Measurements from ENCODE around the gene SFXN5.
"Not testable (repeated sequence)": the region's sequence is repeated elsewhere in the genome, so short reads cannot be mapped to it uniquely, and the experiment has no call there.

Gene SFXN5

DNA sequence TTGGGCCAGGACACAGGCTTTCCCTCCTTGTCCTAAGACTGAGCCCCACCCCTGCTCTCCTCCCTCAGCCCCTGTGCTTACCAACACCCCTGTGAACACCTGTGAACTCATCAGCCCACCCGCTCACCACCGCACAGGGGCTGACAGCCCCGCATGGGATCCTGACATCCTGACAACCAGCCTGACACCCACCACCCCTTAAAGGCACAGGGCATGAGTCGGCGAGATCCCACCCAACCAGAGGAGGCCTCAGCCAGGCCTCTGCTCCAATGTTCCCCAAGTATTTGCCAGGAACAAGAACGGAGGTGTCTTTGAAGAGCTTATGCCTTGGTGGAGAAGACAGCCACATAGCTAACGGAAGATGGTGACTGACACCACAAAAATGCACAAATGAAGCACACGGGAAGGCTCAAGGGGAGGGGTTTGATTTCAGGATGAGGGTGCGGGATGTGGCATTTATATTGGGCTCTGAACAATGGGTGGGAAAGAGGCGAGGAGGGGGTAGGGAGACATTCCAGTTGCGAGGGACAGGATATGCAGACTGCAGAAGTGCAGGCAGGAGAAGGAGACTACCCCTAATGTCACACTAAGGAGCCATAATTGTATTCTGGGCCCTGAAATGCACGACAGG is 30.2 kb upstream of the SFXN5 start:
- DNase-seq = no peak

- DNase-seq = no peak
Observed at GRCh38 chr2:73100956-73101355, 29.4 kb upstream of the SFXN5 start.

- no peak for DNase-seq
Observed at GRCh38 chr2:73099486-73099885, 28.0 kb upstream of the SFXN5 start.

DNA sequence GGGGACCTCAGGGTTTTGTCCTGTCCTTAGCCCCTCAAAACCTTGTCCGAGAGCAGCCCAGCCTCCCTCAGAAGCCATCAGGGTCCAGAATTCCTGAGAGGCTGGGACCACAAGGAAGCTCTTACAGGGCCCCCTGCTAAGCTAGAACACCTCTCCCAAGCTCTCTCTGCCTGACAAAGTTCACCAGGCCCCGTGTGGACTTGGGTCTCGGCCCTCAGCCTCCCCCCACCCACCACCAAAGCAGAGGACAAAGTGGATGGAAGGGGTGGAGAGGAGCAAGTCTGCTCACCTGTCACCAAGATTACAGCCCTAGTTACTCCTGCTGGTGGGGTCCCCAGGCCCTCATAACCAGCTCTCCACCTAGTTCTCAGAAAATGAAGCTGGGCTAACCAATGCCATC is 24.4 kb upstream of the SFXN5 start:
- DNase-seq = no peak

GRCh38 chr2:73093601-73094218 is 22.2 kb upstream of the SFXN5 start:
- DNase-seq = not testable (repeated sequence)

DNA sequence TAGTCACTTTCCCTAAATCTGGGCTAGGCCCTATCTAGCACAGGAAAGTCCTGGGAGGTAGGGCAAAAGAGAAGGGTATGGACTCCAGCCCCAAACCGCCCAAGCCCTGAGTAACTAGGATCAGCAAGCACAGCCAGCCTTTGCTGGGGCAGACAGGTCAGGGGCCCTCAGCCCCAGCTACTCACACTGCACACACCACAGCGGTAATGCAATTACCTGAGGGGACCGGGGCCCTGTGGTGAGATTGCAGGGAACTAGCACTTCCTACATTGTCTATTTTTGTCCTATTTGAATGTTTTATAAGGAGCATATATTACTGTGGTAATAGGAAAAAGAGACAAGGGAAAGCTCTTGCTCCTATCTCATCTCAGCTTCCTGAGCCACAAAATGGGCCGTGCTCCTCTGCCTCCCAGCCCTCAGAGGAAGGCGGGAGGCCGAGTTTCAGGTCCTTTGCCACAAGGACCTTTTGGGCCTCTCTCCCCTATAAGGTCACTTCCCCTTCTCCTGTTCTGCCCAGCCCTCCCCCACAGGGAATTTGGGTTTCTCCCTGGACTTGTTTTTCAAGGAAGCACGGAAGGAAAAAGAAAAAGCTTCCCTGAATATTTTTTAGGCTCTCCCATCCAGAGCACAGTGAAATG is 20.8 kb upstream of the SFXN5 start:
- no peak for DNase-seq

GRCh38 chr2:73091696-73092095 is 20.2 kb upstream of the SFXN5 start:
- DNase-seq = no peak

DNA sequence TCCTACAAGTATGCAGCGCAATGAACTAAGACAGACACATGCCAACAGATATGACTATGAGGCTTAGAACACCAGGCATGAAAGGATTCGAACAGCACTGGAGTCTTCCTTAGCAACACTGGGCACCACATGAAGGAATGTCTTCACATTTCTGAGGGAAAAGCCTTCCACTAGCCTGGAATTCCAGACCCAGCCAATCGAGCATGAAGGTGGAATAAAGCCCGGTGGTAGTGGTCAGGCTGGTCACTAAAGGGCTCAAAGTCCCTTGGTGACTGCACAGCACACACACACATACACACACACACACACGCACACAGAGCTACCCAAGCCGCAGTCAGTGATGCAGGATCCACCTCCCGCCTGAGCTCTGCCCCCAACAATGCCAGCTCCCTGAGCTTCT is 19.7 kb upstream of the SFXN5 start:
- no peak for DNase-seq

GRCh38 chr2:73089270-73090030 is 17.9 kb upstream of the SFXN5 start:
- DNase-seq = peak; percentile 54

GRCh38 chr2:73088703-73089102 is 17.2 kb upstream of the SFXN5 start:
- DNase-seq = no peak

DNA sequence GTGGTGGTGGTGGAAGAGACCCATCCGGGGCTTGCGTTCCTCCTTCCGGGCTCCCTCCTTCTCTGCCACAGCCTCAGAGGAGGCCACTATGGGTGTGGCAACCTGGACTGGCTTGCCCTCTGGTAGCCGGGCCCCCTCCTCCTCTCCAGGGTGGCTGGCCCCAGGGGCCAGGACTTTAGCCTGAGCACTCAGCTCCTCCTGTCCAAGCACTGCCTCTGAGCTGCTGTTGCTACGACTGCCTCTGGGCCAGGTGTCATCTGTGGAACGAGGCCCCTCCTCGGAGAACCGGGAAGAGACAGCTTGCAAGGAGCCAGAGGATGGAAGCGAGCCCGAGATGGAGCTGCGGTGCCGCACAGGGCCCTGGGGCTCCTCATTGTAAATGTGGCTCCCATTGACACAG is 16.7 kb upstream of the SFXN5 start:
- DNase-seq = no peak

- DNase-seq = no peak
Observed at GRCh38 chr2:73087311-73087710, 15.8 kb upstream of the SFXN5 start.

GRCh38 chr2:73085691-73086090 is 14.2 kb upstream of the SFXN5 start:
- peak; percentile 89 for DNase-seq

- DNase-seq = no peak
Observed at GRCh38 chr2:73084971-73085370, 13.5 kb upstream of the SFXN5 start.

- no peak for DNase-seq
Observed at GRCh38 chr2:73083886-73084800, 12.6 kb upstream of the SFXN5 start.

DNA sequence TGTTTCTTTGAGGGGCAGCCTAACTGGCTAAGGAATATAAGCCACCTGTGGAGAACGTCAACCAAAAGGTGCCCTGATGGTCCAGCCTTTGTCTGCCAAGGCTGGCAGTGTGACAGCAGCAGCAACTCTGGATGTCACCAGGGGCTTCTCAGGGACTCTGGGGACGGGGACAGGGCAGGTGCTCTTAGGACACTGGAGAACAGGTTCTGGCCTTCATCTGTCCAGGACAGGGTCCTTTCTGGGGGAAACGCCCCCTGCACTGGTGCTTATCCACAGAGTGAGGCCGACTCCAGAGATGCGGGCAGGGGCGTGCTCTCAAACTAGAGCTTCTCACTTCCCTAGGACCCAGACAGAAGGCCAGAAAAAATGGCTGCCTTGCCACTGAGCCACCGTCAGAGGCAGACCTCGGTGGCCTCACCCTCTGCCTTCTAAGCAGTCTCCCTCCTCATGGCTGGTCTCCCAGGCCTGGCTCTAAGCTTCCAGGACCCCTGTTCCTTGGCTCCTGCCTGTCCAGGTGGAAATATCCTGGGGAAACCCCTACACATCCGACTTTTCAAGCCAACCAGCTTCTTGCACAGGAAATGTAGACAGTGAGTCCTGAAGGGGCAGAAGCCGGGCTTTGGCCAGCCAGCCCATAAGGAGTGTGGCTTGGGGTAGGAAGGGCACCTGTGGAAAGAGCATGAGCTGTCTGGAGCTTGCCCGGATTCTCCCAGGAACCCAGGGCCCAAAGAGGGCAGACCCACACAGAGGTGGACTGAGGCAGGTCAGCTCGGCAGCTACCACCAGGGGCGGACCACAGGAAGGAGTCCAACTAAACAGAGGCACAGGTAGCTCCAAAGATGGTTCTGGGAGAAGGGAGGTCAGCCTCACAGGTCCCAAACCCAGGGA is 11.3 kb upstream of the SFXN5 start:
- no peak for DNase-seq

DNA sequence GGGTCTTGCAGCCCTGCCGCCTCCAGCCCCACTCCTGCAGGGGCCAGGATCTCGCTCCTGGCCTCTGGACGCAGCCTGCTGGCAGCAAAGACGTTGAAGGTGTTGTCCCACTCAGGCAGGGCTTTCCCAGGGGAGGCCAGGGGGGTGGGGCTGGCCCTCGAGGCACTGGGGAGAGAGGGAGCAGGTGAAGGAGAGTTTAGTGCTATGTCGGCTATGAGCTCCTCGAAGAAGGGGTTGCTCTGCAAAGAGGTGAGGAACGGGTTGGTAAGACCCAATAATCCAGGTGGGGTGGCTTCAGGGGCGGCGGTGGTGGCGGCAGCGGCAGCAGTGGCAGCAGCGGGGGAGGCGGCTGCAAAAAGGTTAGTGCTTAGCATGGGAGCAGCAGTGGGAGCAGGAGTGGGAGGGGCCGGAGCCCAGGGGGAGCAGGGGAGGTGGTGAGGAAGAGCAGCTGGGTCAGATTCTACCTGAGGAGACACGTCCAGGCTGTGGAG is 9.7 kb upstream of the SFXN5 start:
- peak; percentile 18 for DNase-seq

DNA sequence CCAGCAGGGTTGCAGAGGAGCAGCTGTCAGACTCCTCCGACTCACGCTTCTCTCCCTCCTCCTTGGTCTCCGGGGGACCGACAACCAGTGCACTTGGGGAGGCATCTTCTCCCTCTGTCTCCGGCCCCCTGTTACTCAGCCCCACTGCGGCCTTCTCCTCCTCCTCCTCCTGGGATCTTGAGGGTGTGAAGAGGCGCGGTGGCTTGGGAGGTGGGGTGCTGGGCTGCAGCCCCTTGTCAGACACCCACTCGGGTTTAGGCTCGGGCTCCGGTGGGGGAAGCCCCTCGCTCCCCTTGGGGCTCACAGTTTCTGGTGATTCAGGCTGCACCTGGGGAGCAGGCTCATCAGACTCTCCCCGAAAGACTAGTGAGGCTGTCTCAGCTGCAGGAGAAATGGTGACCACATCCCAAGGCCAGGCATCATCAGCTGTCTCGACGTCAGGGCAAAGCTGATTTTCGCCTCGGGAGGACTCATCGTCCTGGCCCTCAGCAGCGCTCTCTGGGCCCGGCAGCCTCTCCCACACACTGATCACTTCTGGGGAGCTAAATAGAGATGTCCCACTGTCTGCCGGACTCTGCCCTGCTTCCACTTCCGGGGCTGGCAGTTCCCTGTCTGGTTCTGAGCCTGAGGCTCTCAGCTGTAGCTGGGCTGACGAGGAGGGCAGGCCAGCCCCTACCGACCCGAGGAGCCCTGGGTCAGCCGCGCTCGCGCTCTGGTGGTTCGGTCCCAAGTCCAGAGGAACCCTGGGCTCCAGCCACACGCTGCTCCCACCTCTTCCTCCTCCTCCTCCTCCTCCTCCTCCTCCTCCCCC is 9.0 kb upstream of the SFXN5 start:
- peak; percentile 57 for DNase-seq

GRCh38 chr2:73079636-73080035 is 8.1 kb upstream of the SFXN5 start:
- no peak for DNase-seq

Data from eye (tissue), 1 donor.